Naive thymus-derived CD8-positive, alpha-beta T cell (primary cell): ENCODE measurements around the gene RETREG1. TPM values are rescaled to one million over a fixed set of nuclear protein-coding genes. Genes with fewer than 3 reads are reported as not detected.

ENCODE experiments used
- ATAC-seq, 2 donors: fragments of 150-1000 bp; cut with Tn5 transposase in 1 of 2; sonication (Bioruptor Pico), chemical (Tn5 transposase) in 1 of 2; 1 replicate in 1 of 2; 2 replicates in 1 of 2; pipeline ENCODE4 v1.10.0; 2021; ENCODE audit warnings: mild to moderate bottlenecking in 2 of 2, moderate library complexity in 2 of 2
- POLR2A ChIA-PET: fragments of 350-600 bp; sonication (Branson Sonifier 250); formaldehyde crosslinking; loops from one replicate; lab custom pipeline; 2021; ENCODE audit warnings: antibody characterized with exemption; lab: Charles Lee
- DNase-seq, 10 donors: peaks; one replicate each; pipeline versions ENCODE4 v3.0.0 to v3.0.0-alpha.2; 2020 to 2022
- H3K27ac Mint-ChIP-seq, 10 donors: one replicate each; pipeline ENCODE4 v1.8.0; 2020 to 2022; ENCODE audit warnings: mild to moderate bottlenecking in 10 of 10, mixed read lengths in 10 of 10, moderate library complexity in 4 of 10, inconsistent platforms in 1 of 10
- H3K27me3 Mint-ChIP-seq, 5 donors: one replicate each; pipeline ENCODE4 v1.8.0; 2021 to 2022; ENCODE audit warnings: mixed read lengths in 5 of 5
- H3K36me3 Mint-ChIP-seq, 3 donors: one replicate each; pipeline ENCODE4 v1.8.0; 2020 to 2022; ENCODE audit warnings: mixed read lengths in 3 of 3, mild to moderate bottlenecking in 2 of 3, inconsistent platforms in 1 of 3
- H3K4me1 Mint-ChIP-seq, 4 donors: one replicate each; pipeline ENCODE4 v1.8.0; 2021 to 2022; ENCODE audit warnings: mixed read lengths in 4 of 4
- H3K4me3 Mint-ChIP-seq, 10 donors: one replicate each; pipeline ENCODE4 v1.8.0; 2020 to 2022; ENCODE audit warnings: mild to moderate bottlenecking in 10 of 10, mixed read lengths in 10 of 10, moderate library complexity in 6 of 10, inconsistent platforms in 1 of 10
- H3K9me3 Mint-ChIP-seq, 9 donors: one replicate each; pipeline ENCODE4 v1.8.0; 2020 to 2022; ENCODE audit warnings: mixed read lengths in 9 of 9, mild to moderate bottlenecking in 3 of 9, inconsistent platforms in 1 of 9, moderate library complexity in 1 of 9
- polyA plus RNA-seq, 3 donors: library from polyadenylated mRNA; unstranded; fragments of 300-500 nt; fragmentation: Illumina TruSeq; gene quantifications; one replicate each; pipeline ENCODE4 v1.2.3, GENCODE V29; 2021
- total RNA-seq, 8 experiments: library from RNA in 2 of 8; stranded (reverse) in 2 of 8; gene quantifications; one replicate each; pipeline ENCODE4 v1.2.3 and lab custom pipeline; 2021 to 2026

Gene RETREG1
- total and polyA plus RNA-seq, 5 experiments from 2014 or later = 69.9 to 129 (median 78.7) TPM

GRCh38 chr5:16467363-16468219 lies 149.2 kb downstream of the RETREG1 start:
- H3K4me3 Mint-ChIP-seq = peak overlapping the region; percentile 92 to 99 (median 97)
- H3K27ac Mint-ChIP-seq = peak overlapping the region; percentile 80 to 99 (median 95)
- H3K27me3 Mint-ChIP-seq = no peaks in the 10 kb centered on the region
- H3K4me1 Mint-ChIP-seq = peaks cover 28 to 77% (median 66%) of the 10 kb centered on the region in 4 donors
- H3K36me3 Mint-ChIP-seq = peaks cover 0 to 21% (median 7%) of the 10 kb centered on the region in 3 donors
- no peak for ATAC-seq
- no peak for DNase-seq
- H3K9me3 Mint-ChIP-seq = peaks cover 0 to 2% (median 0%) of the 10 kb centered on the region in 9 donors
- POLR2A ChIA-PET = interaction anchor here (1.9 to 3.8 kb wide), 2 partner anchors 149 to 160 kb away, joined by 5 to 14 read pairs; partner anchors contain the start of gene RETREG1

GRCh38 chr5:16465544-16466432 lies 151.0 kb downstream of the RETREG1 start, which contains the start of gene ZNF622:
TSS of gene ZNF622 (minus strand) at chr5:16465800. CDS start at chr5:16465665, 135 bp downstream.
- H3K9me3 Mint-ChIP-seq = peaks cover 0 to 2% (median 0%) of the 10 kb centered on the region in 9 donors
- H3K27me3 Mint-ChIP-seq = no peaks in the 10 kb centered on the region
- DNase-seq = peak; percentile 74 to 94 (median 86)
- peaks cover 4 to 39% (median 19%) of the 10 kb centered on the region in 3 donors for H3K36me3 Mint-ChIP-seq
- H3K4me3 Mint-ChIP-seq = peak within 1 kb of the TSS; percentile 92 to 99 (median 97)
- POLR2A ChIA-PET = interaction anchor here (1.0 to 3.8 kb wide), 2 partner anchors 151 to 201 kb away, joined by 3 to 14 read pairs; partner anchors contain the start of gene RETREG1
- H3K27ac Mint-ChIP-seq = peak within 1 kb of the TSS; percentile 95 to 99 (median 98)
- ATAC-seq = peak; percentile 91 to 93
- H3K4me1 Mint-ChIP-seq = peaks cover 38 to 84% (median 81%) of the 10 kb centered on the region in 4 donors

- Mint-ChIP-seq H3K9me3 (peaks cover 0 to 2% (median 0%) of the 10 kb centered on the region in 9 donors), H3K4me1 (peaks cover 42 to 92% (median 87%) of the 10 kb centered on the region in 4 donors), H3K4me3 (peak overlapping the region; percentile 92 to 99 (median 97)), H3K27me3 (no peaks in the 10 kb centered on the region), H3K36me3 (peaks cover 4 to 48% (median 21%) of the 10 kb centered on the region in 3 donors), H3K27ac (peak overlapping the region; percentile 95 to 99 (median 98))
- POLR2A ChIA-PET = interaction anchor here (1.0 to 3.8 kb wide), 2 partner anchors 152 to 202 kb away, joined by 3 to 14 read pairs; partner anchors contain the start of gene RETREG1
- ATAC-seq (no peak), DNase-seq (peak in 1 of 10 donors; percentile 4)
These were observed 151.9 kb downstream of the RETREG1 start for GRCh38 chr5:16464664-16465543.

GRCh38 chr5:16464231-16464630 lies 152.6 kb downstream of the RETREG1 start:
- H3K4me1 Mint-ChIP-seq = peaks cover 45 to 95% (median 89%) of the 10 kb centered on the region in 4 donors
- POLR2A ChIA-PET = no interaction called here
- H3K4me3 Mint-ChIP-seq = peak overlapping the region; percentile 92 to 99 (median 97)
- peaks cover 0 to 2% (median 0%) of the 10 kb centered on the region in 9 donors for H3K9me3 Mint-ChIP-seq
- no peak for DNase-seq
- no peak for ATAC-seq
- peak overlapping the region; percentile 47 to 99 (median 98) for H3K27ac Mint-ChIP-seq
- peaks cover 4 to 55% (median 21%) of the 10 kb centered on the region in 3 donors for H3K36me3 Mint-ChIP-seq
- no peaks in the 10 kb centered on the region for H3K27me3 Mint-ChIP-seq

DNA sequence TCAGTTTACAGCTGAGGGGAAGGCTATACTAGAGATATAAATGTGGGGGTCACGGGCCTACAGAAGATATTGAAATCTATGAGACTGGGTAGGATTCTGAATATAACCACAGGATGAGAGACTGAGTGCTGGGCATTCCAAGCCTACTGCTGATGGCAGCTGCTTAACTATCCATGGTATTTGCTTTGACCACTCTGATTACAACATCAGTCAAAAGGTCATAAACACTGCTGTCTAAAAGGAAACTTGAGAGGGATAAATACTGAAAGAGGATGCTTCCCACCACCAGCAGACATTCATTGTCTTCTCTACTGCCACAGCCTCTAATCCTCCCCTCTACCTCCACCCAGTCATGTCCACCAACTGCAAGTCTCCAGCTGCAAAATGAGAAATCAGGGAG lies 155.0 kb downstream of the RETREG1 start:
- Mint-ChIP-seq H3K36me3 (peaks cover 4 to 72% (median 21%) of the 10 kb centered on the region in 3 donors), H3K4me3 (peak overlapping the region in 9 of 10 donors; percentile 25 to 62 (median 51)), H3K4me1 (peaks cover 40 to 94% (median 85%) of the 10 kb centered on the region in 4 donors), H3K27ac (peak overlapping the region in 8 of 10 donors; percentile 4 to 88 (median 55)), H3K27me3 (no peaks in the 10 kb centered on the region), H3K9me3 (peaks cover 0 to 2% (median 0%) of the 10 kb centered on the region in 9 donors)
- POLR2A ChIA-PET = interaction anchor here (0.5 to 1.2 kb wide), 2 partner anchors 153 to 156 kb away, joined by 3 read pairs; no protein-coding TSS in a partner anchor
- DNase-seq (no peak), ATAC-seq (no peak)

GRCh38 chr5:16461026-16461425 lies 155.8 kb downstream of the RETREG1 start:
- Mint-ChIP-seq H3K36me3 (peaks cover 9 to 80% (median 27%) of the 10 kb centered on the region in 3 donors), H3K4me1 (peaks cover 46 to 95% (median 85%) of the 10 kb centered on the region in 4 donors), H3K27ac (peak overlapping the region; percentile 4 to 88 (median 65)), H3K9me3 (peaks cover 0 to 2% (median 0%) of the 10 kb centered on the region in 9 donors), H3K4me3 (peak overlapping the region in 6 of 10 donors; percentile 34 to 62 (median 52)), H3K27me3 (no peaks in the 10 kb centered on the region)
- no peak for DNase-seq
- ATAC-seq = no peak
- POLR2A ChIA-PET = no interaction called here

- DNase-seq = no peak
- peak overlapping the region in 8 of 10 donors; percentile 4 to 69 (median 35) for H3K27ac Mint-ChIP-seq
- POLR2A ChIA-PET = interaction anchor here (0.8 kb wide), 1 partner anchor 157 kb away, joined by 5 read pairs; the partner anchor contains the start of gene RETREG1
- no peak for ATAC-seq
- no peaks in the 10 kb centered on the region for H3K9me3 Mint-ChIP-seq
- peaks cover 10 to 89% (median 30%) of the 10 kb centered on the region in 3 donors for H3K36me3 Mint-ChIP-seq
- peaks cover 41 to 95% (median 80%) of the 10 kb centered on the region in 4 donors for H3K4me1 Mint-ChIP-seq
- peak overlapping the region in 4 of 10 donors; percentile 1 to 46 (median 12) for H3K4me3 Mint-ChIP-seq
- H3K27me3 Mint-ChIP-seq = no peaks in the 10 kb centered on the region
These were observed 157.3 kb downstream of the RETREG1 start for GRCh38 chr5:16459451-16459850.

DNA sequence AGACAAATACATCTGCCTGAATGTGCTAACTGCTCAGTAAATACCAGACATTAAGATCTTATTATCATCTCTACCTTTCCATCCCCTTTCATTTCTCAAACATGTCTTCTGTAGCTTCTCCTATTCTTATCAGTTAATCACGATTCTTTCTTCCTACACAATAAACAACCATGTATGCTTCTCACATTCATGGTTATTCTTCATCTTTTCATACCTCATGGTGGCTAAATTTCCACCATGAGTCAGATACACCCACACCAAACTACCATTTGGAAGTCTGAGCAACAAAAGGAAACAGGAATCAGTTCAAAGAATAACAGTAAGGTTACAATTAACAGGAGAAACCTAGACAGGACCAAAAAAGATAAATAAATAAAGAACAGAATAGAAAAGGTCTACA lies 158.9 kb downstream of the RETREG1 start:
- Mint-ChIP-seq H3K27ac (peak overlapping the region in 6 of 10 donors; percentile 12 to 78 (median 39)), H3K27me3 (no peaks in the 10 kb centered on the region), H3K4me3 (peak overlapping the region in 2 of 10 donors; percentile 1 to 12), H3K4me1 (peaks cover 37 to 88% (median 78%) of the 10 kb centered on the region in 4 donors), H3K9me3 (no peaks in the 10 kb centered on the region), H3K36me3 (peaks cover 10 to 92% (median 27%) of the 10 kb centered on the region in 3 donors)
- DNase-seq (no peak), ATAC-seq (no peak)
- POLR2A ChIA-PET = no interaction called here

DNA sequence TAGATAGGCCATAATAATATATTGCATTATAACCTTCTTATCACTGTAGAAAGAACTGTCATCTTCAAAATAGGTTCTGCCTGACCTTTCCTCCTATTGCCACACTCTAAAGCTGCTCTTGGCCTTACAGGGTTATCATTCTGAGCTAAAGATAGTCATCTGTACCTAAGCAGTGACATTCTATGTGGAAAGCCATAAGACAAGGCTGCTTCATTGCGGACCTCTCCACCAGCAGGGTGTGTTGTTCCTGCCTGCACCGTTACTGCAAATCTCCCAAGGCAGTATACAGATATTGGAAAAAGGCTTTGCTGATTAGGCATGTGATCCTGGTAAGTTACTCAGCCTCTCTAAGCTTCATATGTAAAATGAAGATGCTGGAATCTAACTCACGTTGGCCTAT lies 159.3 kb downstream of the RETREG1 start:
- DNase-seq = no peak
- POLR2A ChIA-PET = no interaction called here
- Mint-ChIP-seq H3K27ac (peak overlapping the region in 4 of 10 donors; percentile 9 to 78 (median 74)), H3K36me3 (peaks cover 10 to 92% (median 29%) of the 10 kb centered on the region in 3 donors), H3K9me3 (no peaks in the 10 kb centered on the region), H3K27me3 (no peaks in the 10 kb centered on the region), H3K4me1 (peaks cover 37 to 84% (median 77%) of the 10 kb centered on the region in 4 donors), H3K4me3 (peak overlapping the region in 1 of 10 donors; percentile 12)
- no peak for ATAC-seq

DNA sequence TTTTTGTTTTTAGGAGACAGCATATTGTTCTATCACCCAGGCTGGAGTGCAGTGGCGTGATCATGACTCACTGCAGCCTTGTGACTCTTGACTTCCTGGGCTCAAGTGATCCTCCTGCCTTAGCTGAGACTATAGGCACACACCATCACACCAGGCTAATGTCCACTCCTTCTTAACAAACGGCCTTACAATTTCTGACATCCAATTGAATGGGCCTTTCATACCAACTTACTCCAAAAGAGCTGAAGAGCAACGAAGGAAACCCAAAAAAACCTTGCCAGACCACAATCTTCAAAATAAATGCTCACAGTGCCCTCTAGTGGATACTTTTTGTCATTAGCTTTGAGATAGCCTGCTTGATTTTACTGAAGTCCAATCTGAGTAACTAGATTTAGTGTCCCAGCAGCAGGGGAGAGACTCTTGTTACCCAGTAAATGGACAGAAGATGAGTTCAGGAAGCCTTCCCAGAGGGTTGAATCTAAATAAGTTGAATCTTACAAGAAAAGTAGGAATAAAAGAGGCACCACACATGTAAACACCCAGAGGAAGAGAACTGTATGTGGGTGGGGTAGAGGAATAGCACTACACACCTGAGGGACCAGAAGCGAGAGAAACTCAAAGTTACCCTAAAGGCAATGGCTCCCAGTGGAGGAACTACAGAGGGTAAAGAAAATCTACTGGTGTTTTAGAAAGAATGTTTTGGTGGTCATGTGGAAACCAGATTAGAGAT lies 160.5 kb downstream of the RETREG1 start:
- peak overlapping the region; percentile 1 to 88 (median 72) for H3K27ac Mint-ChIP-seq
- peaks cover 8 to 92% (median 27%) of the 10 kb centered on the region in 3 donors for H3K36me3 Mint-ChIP-seq
- H3K27me3 Mint-ChIP-seq = no peaks in the 10 kb centered on the region
- H3K4me3 Mint-ChIP-seq = peak overlapping the region; percentile 9 to 82 (median 61)
- POLR2A ChIA-PET = interaction anchor here (0.5 to 1.1 kb wide), 3 partner anchors 161 to 210 kb away, joined by 3 to 7 read pairs (median 3); no protein-coding TSS in a partner anchor
- H3K9me3 Mint-ChIP-seq = no peaks in the 10 kb centered on the region
- peaks cover 34 to 72% (median 66%) of the 10 kb centered on the region in 4 donors for H3K4me1 Mint-ChIP-seq
- DNase-seq (peak in 5 of 10 donors; percentile 33 to 71 (median 71)), ATAC-seq (peak; percentile 76 to 80)
